ENCODE results near the gene FNDC11. TPM values are rescaled to one million over a fixed set of nuclear protein-coding genes. Genes with fewer than 3 reads are reported as not detected.

The FNDC11 gene
- total and polyA plus RNA-seq, 2 of the 13 experiments (the other 11 are each of a cell fraction or from before 2014, with no cell fraction given): 0.07 TPM; not detected in 1

DNA sequence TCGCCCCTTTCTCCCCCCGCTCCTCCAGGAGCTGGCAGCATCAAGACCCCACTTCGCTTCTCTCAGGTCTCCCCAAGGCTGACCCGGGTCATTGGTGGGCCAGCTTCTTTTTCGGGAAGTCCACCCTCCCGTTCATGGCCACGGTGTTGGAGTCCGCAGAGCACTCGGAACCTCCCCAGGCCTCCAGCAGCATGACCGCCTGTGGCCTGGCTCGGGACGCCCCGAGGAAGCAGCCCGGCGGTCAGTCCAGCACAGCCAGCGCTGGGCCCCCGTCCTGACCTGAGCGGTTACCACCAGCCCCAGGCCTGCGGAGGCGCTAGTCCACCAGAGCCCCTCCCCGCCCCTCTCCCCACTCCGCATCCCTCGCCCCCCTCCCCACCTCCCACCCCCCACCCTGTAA lies 32.4 kb upstream of the FNDC11 start:
- in situ Hi-C loops (cut with HindIII; ENCODE audit: extremely low pct_ligation_motif_present, low pct_unique_long_range_greater_than_20kb) (no loop called here), intact Hi-C loops (cut with micrococcal nuclease; ENCODE audit: unreplicated experiment) (no loop called here)
- H3K27ac ChIP-seq (ENCODE audit: extremely low read length, insufficient read depth, low read length): no peak overlapping the region
- H3K4me3 ChIP-seq (replicated peaks in 1 of 3; ENCODE audit: insufficient read depth in 1 of 3, low read depth in 2 of 3, low read length in 3 of 3): peak overlapping the region; percentile 35 to 66 (median 66); a peak in 4 of 6 replicates
- H4K20me1 ChIP-seq (ENCODE audit: insufficient read depth, low read length): peaks cover 2% of the 10 kb centered on the region; the same call in 1 of the 2 replicates
- FAIRE-seq (no peak), ATAC-seq (peak; percentile 20), DNase-seq (ENCODE audit: low spot score) (no peak)
- H3K4me2 ChIP-seq (ENCODE audit: low read depth, low read length): peak overlapping the region; percentile 38
- H3K79me2 ChIP-seq (ENCODE audit: insufficient read depth, low read length): no peaks in the 10 kb centered on the region
- POLR2A ChIA-PET: interaction anchor here (1.1 to 2.1 kb wide), 5 partner anchors 14 to 105 kb away, joined by 3 to 11 read pairs (median 8); partner anchors contain the start of genes GMEB2, HELZ2 and PTK6
- no TSS peak for BruUV-seq (replicated peaks)
- no peak overlapping the region for H2AFZ ChIP-seq (ENCODE audit: low read length)
- H3K9me3 ChIP-seq (ENCODE audit: low read length): no peaks in the 10 kb centered on the region
- 0 out of 2 replicates have a peak overlapping the region, but pooled peaks have one; percentile 40 for H3K9ac ChIP-seq (ENCODE audit: insufficient read depth, low read depth, low read length)
- 35% methylated on average over 22 of the region's 23 CpGs for WGBS (ENCODE audit: low lambda C conversion rate)
- H3K27me3 ChIP-seq (ENCODE audit: control insufficient read depth in 1 of 2, insufficient read depth in 2 of 2, low read length in 2 of 2): peaks cover 24 to 46% of the 10 kb centered on the region in 2 experiments
- CTCF ChIA-PET (ENCODE audit: low intra/inter-chr PET ratio, low total read pairs): no interaction called here
- peaks cover 11% of the 10 kb centered on the region for H3K4me1 ChIP-seq (ENCODE audit: insufficient read depth, low read length)
- H3K36me3 ChIP-seq (replicated peaks in 1 of 2; ENCODE audit: control insufficient read depth in 1 of 2, insufficient read depth in 2 of 2, low read length in 2 of 2): no peaks in the 10 kb centered on the region
- peak; percentile 87 for TF ChIP-seq HNRNPK (IDR thresholded peaks at IDR 0.05; ENCODE audit: low read depth, low read length, poor library complexity, severe bottlenecking)
- TF ChIP-seq, protein P1, sequence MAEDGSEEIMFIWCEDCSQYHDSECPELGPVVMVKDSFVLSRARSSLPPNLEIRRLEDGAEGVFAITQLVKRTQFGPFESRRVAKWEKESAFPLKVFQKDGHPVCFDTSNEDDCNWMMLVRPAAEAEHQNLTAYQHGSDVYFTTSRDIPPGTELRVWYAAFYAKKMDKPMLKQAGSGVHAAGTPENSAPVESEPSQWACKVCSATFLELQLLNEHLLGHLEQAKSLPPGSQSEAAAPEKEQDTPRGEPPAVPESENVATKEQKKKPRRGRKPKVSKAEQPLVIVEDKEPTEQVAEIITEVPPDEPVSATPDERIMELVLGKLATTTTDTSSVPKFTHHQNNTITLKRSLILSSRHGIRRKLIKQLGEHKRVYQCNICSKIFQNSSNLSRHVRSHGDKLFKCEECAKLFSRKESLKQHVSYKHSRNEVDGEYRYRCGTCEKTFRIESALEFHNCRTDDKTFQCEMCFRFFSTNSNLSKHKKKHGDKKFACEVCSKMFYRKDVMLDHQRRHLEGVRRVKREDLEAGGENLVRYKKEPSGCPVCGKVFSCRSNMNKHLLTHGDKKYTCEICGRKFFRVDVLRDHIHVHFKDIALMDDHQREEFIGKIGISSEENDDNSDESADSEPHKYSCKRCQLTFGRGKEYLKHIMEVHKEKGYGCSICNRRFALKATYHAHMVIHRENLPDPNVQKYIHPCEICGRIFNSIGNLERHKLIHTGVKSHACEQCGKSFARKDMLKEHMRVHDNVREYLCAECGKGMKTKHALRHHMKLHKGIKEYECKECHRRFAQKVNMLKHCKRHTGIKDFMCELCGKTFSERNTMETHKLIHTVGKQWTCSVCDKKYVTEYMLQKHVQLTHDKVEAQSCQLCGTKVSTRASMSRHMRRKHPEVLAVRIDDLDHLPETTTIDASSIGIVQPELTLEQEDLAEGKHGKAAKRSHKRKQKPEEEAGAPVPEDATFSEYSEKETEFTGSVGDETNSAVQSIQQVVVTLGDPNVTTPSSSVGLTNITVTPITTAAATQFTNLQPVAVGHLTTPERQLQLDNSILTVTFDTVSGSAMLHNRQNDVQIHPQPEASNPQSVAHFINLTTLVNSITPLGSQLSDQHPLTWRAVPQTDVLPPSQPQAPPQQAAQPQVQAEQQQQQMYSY (CRISPR knock-in tag; IDR thresholded peaks at IDR 0.05): no peak
- TF ChIP-seq ZNF619 (CRISPR knock-in tag; IDR thresholded peaks at IDR 0.05): 0 out of 2 replicates have a peak, but pooled peaks have one; percentile 1
- TF ChIP-seq, protein P2, sequence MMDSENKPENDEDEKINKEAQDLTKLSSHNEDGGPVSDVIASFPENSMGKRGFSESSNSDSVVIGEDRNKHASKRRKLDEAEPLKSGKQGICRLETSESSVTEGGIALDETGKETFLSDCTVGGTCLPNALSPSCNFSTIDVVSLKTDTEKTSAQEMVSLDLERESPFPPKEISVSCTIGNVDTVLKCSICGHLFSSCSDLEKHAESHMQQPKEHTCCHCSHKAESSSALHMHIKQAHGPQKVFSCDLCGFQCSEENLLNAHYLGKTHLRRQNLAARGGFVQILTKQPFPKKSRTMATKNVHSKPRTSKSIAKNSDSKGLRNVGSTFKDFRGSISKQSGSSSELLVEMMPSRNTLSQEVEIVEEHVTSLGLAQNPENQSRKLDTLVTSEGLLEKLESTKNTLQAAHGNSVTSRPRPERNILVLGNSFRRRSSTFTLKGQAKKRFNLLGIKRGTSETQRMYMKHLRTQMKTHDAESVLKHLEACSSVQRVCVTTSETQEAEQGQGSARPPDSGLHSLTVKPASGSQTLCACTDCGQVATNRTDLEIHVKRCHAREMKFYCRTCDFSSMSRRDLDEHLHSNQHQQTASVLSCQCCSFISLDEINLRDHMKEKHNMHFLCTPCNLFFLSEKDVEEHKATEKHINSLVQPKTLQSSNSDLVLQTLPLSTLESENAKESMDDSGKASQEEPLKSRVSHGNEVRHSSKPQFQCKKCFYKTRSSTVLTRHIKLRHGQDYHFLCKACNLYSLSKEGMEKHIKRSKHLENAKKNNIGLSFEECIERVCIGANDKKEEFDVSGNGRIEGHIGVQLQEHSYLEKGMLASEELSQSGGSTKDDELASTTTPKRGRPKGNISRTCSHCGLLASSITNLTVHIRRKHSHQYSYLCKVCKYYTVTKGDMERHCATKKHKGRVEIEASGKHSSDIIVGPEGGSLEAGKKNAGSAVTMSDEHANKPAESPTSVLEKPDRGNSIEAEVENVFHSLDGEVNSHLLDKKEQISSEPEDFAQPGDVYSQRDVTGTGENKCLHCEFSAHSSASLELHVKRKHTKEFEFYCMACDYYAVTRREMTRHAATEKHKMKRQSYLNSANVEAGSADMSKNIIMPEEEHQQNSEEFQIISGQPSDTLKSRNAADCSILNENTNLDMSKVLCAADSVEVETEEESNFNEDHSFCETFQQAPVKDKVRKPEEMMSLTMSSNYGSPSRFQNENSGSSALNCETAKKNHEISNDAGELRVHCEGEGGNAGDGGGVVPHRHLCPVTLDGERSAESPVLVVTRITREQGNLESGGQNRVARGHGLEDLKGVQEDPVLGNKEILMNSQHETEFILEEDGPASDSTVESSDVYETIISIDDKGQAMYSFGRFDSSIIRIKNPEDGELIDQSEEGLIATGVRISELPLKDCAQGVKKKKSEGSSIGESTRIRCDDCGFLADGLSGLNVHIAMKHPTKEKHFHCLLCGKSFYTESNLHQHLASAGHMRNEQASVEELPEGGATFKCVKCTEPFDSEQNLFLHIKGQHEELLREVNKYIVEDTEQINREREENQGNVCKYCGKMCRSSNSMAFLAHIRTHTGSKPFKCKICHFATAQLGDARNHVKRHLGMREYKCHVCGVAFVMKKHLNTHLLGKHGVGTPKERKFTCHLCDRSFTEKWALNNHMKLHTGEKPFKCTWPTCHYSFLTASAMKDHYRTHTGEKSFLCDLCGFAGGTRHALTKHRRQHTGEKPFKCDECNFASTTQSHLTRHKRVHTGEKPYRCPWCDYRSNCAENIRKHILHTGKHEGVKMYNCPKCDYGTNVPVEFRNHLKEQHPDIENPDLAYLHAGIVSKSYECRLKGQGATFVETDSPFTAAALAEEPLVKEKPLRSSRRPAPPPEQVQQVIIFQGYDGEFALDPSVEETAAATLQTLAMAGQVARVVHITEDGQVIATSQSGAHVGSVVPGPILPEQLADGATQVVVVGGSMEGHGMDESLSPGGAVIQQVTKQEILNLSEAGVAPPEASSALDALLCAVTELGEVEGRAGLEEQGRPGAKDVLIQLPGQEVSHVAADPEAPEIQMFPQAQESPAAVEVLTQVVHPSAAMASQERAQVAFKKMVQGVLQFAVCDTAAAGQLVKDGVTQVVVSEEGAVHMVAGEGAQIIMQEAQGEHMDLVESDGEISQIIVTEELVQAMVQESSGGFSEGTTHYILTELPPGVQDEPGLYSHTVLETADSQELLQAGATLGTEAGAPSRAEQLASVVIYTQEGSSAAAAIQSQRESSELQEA (CRISPR knock-in tag; IDR thresholded peaks at IDR 0.05; ENCODE audit: not compliant biosample characterization): no peak
- TF ChIP-seq PCBP1 (IDR thresholded peaks at IDR 0.05; ENCODE audit: borderline replicate concordance, low read depth, low read length): peak; percentile 55; the same call in 1 of the 2 replicates
- TF ChIP-seq, protein P3, sequence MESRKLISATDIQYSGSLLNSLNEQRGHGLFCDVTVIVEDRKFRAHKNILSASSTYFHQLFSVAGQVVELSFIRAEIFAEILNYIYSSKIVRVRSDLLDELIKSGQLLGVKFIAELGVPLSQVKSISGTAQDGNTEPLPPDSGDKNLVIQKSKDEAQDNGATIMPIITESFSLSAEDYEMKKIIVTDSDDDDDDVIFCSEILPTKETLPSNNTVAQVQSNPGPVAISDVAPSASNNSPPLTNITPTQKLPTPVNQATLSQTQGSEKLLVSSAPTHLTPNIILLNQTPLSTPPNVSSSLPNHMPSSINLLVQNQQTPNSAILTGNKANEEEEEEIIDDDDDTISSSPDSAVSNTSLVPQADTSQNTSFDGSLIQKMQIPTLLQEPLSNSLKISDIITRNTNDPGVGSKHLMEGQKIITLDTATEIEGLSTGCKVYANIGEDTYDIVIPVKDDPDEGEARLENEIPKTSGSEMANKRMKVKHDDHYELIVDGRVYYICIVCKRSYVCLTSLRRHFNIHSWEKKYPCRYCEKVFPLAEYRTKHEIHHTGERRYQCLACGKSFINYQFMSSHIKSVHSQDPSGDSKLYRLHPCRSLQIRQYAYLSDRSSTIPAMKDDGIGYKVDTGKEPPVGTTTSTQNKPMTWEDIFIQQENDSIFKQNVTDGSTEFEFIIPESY (CRISPR knock-in tag; IDR thresholded peaks at IDR 0.05): peak; percentile 19; the same call in 1 of the 2 replicates

All from HepG2 (cell line).